NCI-H1417 treated with DMSO at 0.1 percent for 48 hours (cell line): ENCODE data around the gene ADISSP.

ENCODE experiments used
- DNase-seq: peaks from one replicate; lab custom pipeline; 2025; lab: John Stamatoyannopoulos, UW

ADISSP gene

DNA sequence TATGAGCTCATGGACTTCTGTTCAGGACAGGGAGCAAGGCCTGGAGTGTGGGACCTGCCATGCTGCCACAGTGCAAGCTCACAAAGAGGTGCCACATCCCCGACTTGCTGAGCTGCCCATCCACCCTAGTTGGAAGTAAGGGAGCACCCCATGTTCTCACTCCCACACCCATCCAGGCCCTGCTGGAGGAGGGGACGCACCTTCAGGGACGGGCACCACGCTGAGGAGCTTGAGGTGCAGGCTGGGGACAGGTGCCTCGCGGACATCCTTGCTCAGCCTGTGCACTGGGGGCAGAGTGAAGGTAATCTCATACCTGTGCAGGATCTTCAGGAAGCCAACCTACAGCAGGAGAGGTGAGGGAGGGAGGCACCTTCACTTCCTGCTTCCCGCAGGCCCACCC lies 12.3 kb downstream of the ADISSP start:
- no peak for DNase-seq

DNA sequence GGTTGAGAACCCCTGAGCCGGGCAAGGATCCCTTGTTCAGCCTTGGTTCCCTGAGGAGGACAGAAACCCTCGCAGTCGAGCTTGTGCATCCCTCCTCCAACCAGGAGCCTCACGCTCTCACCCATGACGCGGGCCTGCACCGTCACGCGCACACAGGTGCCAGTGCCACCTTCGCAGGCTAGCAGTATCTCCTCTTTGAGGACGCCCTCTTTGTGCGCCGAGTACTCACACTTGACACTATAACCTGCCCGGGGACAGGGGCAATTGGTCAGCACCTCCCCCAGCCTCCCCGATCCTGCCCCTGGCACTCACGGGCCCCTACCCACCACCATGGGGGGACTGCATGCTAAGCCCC lies 13.3 kb downstream of the ADISSP start:
- DNase-seq = no peak

DNA sequence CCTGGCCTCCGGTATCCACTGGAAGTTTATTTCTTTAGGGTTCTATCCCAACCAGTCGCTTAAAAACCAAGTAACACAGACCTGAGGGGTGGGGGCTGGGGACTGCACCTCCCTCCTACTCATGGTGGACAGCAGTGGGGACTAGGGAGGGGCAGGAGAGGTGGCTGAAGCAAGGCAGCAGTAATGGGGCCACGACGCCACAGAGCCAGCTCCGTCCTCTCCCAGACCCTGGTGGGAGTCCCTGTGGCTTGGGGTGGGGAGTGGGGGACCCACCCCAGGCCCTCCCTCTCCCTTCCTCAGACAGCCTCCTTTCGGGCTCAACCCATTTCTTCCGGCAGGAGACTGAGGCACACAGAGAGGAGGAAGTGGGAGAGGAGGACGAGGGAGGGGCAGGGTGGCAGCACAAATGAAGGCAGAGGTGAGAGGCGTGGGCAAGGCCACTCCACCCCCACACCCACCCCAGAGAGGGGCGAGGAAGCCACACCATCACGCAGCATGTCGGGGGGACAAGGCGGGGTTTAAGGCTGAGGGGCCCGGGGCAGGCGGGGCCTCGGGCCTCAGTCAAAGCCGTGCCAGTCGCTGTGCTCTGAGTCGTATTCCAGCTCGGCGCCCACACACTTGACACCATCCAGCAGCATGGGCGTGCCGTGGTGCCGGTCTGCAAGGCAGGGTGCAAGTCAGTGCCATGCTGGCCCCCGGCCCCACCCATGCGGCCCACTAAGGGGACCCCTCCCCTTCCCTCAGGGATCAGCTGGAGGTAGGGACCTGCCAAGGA lies 13.9 kb downstream of the ADISSP start:
- DNase-seq = no peak

DNA sequence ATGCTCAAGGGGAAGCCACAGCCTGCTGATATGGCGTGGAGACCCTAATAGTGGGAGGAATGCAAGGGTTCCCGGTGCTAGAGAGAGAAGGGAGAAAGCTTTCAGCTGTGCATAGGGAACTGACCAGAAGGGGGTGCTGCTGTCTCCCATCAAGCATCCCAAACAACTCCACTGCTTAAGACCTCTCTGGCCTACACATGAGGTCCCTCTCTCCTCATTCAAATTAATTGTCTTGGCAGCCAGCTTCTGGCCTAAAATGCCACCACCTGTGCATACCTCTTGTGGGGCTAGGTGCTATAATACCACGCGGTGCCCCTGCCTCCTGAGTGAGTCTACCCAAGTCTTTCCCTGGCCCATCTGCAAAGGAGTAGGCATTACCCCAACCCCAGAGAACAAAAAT lies 14.5 kb downstream of the ADISSP start:
- DNase-seq = no peak

DNA sequence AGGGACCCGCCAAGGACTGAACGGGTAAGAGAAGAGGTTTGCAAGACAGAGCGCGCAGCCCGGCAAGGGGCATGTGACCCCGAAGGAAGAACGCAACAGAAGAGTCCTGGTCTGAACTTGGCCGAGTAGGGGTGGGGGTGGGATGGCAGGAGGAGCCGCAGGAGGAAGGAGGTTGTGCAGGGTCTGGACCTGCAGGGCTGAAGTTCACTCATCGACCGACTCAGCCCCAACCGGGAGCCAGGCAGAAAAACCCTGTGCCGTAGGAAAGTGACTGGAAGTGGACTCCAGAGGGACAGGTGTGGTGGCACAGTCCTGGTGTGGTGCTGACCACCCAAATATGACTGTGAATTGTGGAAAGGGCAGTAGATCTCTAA lies 15.2 kb downstream of the ADISSP start:
- no peak for DNase-seq

DNA sequence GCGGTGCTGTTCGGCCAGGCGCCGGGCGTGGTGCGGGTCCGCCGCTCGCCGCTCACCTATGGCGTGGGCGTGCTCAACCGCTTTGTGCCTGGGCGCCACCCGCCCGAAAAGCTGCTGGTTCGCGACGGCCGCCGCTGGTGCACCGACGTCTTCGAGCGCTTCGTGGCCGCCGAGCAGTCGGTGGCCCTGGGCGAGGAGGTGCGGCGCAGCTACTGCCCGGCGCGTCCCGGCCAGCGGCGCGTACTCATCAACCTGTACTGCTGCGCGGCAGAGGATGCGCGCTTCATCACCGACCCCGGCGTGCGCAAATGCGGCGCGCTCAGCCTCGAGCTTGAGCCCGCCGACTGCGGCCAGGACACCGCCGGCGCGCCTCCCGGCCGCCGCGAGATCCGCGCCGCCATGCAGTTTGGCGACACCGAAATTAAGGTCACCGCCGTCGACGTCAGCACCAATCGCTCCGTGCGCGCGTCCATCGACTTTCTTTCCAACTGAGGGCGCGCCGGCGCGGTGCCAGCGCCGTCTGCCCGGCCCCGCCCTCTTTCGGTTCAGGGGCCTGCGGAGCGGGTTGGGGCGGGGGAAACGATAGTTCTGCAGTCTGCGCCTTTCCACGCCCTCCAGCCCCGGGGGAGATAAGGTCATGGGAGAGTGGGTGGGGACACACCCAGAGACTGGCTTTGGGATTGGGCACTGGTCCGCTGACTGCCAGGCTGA lies 15.7 kb downstream of the ADISSP start:
- DNase-seq = no peak

DNA sequence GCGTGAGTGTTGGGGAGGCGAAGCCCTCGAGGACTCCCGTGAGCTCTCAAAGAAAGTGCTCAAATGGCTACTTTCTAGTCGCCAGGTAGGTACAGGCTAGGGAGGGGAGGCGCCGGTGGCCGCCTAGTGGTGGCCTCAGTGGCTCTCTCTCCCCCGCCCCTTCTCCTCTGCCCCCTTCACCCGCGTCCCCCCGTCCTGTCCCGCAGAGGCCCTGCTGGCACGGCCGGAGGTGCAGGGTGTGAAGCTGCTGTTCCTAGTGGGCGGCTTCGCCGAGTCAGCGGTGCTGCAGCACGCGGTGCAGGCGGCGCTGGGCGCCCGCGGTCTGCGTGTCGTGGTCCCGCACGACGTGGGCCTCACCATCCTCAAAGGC lies 16.3 kb downstream of the ADISSP start:
- no peak for DNase-seq

DNA sequence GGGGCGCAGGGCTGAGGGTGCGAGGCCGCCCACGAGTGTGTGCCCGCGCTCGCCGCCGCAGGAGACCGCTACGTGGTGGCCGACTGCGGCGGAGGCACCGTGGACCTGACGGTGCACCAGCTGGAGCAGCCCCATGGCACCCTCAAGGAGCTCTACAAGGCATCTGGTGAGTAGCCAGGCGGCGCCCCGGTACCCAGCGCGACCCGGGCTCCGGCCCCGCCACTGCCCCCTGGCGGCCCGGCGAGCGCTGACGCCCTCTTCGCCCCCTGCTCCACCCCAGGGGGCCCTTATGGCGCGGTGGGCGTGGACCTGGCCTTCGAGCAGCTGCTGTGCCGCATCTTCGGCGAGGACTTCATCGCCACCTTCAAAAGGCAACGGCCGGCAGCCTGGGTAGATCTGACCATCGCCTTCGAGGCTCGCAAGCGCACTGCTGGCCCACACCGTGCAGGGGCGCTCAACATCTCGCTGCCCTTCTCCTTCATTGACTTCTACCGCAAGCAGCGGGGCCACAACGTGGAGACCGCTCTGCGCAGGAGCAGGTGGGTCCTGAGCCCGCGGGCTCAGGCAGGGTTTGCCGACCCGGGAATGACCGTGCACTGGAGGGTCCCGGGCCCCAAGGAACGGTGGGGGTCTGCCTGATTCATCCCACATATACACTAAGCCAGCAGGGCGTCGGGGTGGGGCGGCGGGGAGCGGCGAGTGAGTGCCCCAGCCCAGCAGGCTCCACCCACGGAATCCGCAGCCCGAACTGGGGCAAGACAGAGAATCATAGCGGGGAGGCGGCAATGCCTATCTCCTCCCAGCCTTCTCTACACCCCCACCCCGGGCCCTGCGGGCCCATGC lies 17.6 kb downstream of the ADISSP start:
- DNase-seq = no peak

DNA sequence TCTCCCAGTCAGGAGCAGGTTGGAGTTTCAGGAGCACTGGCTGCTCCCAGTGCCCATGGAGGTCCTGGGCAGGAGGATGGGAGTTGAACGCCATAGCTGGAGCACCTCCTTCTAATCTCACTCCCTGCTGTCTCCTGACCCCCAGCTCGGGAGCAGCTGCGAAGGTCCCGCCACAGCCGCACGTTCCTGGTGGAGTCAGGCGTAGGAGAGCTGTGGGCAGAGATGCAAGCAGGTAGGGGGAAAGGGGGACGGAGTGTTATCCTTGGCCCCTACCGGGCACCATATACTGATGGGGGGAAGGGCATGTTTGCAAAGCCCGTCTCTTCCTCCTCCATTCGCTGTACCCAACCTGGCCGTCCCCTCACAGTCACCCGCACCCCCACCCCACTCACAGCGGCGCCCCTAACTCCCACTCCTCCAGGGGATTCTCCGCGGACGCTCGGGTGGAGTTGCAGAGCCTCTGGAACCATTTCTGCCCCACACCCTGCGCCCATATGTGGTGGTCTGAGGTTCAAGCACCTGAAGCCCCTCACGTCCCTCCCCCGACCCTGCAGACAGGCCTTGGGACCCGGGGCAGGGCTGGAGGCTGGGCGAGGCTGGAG lies 18.4 kb downstream of the ADISSP start:
- DNase-seq = no peak

DNA sequence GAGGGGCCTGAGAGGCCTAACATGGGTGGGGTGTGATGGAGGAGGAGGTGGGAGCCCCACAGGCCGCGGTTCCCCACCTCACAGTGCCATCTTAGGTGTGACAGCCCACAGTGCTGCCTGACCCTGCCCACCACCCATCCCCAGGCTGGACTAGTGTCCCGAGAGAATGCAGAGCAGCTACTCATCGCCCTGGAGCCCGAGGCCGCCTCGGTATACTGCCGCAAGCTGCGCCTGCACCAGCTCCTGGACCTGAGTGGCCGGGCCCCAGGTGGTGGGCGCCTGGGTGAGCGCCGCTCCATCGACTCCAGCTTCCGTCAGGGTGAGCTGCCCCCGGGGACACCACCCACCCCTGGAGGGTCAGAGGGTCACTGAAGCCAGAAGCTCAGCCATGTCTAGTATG lies 19.5 kb downstream of the ADISSP start:
- DNase-seq = no peak

DNA sequence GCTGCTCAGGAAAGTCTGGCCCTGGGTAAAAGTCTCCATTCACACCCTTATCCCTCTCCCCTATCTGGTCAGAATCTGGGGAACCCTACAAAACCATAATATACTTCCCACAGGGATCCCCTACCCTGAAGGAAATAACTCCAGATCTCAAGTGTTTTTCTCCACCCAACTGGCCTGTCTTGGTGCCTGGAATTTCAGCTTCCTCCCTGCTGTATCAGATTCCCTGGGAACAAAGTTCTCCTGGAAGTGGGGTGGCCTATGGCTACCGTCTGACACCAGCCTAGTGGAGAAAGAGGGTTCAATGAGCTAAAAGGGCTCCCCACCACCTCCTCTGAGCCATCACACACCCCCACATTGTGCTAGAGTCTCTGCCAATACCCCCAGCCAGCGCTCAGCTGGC lies 20.1 kb downstream of the ADISSP start:
- DNase-seq = no peak

DNA sequence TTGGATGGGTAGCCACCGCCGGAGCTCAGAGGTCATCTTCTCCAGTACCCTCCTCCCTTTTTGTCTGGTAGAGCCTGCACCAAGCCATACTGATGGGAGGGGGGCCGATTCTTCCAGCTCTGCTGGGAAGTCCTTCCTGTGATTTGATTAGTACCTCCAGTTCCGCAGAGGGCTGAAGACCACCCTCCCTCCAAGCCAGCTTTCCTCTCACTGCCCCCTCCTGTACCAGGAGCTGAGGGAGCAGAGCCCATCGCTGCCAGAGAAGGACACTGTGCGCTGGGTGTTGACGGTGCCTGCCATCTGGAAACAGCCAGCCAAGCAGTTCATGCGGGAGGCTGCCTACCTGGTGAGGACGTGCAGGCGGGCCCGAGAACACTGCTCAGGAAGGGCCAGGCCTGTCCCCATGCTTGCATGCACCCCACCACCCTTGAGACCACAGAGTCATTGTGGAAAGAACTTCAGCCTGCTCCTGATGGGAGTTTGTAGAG lies 21.8 kb downstream of the ADISSP start:
- DNase-seq = no peak

DNA sequence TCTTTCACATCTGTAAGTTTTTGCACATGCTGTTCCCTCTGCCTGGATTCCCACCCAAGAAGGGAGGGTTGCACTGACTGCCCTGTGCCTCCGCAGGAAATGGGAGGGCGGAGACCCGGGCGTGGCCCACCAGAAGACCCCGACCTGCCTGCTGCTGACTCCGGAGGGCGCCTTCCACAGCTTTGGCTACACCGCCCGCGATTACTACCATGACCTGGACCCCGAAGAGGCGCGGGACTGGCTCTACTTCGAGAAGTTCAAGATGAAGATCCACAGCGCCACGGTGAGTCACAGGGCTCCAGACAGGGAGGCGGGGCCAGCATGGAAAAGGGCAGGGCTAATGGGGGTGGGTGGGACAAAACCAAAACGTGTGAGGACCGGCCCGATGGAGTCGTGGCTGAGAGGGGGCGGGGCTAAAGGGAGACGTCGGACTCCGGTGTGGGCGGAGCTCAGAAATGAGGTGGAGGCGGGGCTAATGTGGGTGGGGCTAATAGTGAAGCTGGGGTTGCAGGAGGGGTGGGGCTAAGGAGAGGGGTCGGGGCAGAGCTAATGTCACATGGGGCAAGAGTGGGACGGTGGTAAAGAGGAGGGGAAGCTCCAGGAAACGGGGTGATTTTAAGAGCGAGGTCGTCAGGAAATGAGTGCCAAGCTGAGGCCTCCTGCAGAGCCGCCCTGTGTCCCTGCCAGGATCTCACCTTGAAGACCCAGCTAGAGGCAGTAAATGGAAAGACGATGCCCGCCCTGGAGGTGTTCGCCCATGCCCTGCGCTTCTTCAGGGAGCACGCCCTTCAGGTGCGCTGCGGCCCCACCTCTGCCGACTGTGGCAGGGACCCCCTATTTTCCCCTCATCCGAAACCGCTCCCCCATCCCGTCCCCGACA lies 22.5 kb downstream of the ADISSP start:
- DNase-seq = no peak

DNA sequence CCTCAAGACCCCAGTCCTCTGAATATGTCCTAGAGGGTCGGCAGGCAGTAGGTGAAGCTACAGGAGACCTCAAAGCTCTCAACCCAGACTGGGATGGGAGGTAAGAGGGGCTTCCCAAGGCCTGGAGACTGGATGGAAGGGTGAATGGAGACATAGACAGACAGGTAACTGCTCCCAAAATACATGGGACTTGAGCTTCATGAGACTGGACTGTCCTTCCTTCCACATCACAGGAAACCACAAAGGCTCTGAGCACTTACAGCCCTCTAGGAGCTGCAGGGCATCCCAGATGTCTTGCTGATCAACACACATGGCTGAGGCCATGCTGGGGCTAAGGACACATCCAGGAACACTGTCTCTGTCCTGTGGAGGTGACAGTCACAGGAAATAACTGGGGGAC lies 23.5 kb downstream of the ADISSP start:
- no peak for DNase-seq

DNA sequence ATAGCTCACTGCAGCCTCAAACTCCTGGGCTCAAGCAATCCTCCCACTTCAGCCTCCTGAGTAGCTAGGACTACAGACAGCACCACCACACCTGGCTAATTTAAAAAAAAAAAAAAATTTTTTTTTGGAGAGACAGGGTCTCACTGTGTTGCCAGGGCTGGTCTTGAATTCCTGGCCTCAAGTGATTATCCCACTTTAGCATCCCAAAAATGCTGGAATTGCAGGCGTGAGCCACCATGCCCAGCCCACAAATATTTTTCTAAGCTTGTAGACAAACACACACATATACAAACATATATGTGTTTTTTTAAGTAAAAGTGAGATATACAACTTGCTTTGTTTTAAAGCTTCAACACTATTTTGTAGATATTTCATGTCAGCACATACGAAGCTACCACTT lies 24.3 kb downstream of the ADISSP start:
- DNase-seq = no peak

DNA sequence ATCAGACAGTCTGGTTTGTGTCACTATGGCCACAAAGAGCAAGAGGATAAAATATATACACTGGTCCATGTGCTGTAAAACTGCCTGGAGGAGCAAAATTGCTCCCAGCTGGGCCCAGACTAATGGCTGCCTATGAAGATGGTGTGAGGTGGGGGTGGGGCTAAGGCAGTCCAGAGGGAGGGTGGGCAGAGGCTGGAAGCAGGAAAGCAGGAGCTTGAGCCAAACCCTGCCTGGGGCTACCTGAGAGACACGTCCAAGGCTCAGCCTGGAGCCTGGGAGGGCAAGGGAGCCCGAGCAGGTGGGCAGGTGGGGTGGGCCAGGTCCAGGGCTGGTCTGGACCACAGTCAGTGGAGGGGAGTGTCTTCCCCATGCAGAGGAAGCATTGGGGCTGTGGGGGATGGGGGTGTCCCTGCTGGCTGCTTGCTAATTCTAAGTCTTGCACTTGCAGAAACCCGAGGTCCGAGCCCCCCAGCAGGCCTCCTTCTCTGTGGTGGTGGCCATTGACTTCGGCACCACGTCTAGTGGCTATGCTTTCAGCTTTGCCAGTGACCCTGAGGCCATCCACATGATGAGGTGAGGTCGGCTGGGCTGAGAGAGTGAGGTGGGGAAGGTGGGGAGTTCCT lies 25.6 kb downstream of the ADISSP start:
- no peak for DNase-seq

DNA sequence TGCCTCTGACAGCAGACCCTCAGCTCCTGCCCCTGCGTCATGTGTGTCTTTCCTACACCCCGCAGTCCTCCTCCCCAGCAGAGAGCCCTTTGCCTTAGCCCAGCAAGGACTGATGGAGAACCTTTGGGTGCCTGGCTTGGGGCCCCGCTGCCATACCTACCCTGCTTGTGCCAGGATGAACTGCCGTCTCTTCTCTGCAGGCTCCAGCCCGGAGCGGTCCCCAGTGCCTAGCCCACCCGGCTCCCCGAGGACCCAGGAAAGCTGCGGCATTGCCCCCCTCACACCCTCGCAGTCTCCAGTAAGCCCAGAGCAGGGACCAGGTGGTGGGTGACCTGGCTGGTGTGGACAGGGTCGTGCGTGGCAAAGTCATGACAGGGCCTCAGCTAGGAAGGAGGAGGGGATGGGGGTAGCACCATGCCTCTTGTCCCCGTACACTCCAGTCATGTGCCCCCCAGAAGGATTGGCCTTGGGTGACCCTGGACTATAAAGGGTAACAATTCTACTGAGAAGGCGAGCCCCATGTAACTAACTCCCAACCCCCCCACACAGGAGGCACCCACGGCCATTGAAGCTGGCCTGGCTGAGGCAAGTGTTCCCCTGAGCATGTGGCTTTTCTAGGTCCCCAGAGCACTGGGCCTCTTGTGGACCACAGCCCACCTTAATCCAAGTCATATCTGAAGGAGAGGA lies 26.8 kb downstream of the ADISSP start:
- DNase-seq = no peak

DNA sequence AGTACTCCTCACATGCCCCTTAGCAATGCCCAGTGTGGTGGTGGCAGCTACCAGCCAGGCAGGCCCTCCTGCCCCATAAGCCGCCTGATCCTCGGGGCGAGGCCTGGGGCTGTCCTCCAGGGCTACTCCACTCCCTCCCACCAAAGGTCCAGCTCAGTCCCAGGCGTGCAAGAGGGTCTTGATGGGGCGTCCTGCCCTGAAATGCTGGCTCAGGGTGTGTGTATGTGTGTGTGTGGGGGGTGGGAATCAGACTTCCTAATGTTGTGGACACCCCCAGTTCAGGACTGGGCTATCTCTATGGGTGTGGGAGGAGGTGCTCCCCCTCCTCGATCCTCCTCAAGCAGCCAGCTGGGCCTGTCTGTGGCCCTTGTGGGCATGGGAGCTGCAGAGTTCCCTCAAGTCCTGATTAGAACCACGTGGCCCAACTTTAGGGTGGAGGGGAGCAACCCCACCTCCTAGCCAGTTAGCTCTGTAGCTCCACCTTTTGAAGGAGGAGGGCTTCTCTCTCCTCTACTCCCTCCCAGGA lies 27.6 kb downstream of the ADISSP start:
- no peak for DNase-seq

DNA sequence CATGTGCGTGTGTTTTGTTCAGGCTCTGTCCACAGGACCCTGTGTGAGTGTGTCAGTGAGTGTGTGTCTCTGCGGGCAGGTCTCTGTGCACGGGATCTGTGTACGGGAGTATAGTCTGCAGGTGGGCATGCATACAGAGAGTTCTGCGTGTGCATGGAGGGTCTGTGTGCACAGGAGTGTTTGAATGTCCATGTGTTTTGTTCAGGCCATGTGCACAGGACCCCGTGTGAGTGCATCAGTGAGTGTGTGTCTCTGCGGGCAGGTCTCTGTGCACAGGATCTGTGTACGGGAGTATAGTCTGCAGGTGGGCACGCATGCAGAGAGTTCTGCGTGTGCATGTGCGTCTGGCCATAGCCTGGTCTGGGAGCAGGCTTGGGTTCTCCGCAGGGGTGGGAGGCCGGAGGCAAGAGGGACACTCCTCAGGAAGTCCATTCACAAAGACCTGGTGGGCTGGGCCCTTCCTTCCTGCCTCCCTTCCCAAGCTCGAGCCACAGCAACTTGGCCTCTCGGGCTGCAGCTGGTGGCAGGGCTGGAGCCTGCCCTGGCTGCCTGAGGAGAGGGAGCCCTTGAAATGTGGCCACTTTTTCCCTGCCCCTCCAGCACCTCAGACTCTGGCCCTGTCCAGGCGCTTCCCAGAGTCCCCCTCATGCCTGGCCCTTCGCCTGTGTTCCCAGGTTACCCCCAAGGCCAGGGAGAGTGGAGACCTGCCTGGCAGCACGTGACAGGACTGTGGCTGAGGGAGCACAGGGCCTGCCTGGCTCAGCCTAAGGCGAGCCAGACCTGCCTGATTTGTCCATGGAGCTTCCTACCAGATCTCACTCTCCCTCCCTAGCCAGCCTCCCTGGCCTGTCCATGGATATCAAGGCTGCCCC lies 28.3 kb downstream of the ADISSP start:
- DNase-seq = no peak
